ENCODE measurements around the gene NOXO1.
"Not testable (repeated sequence)": the region's sequence is repeated elsewhere in the genome, so short reads cannot be mapped to it uniquely, and the experiment has no call there.

The NOXO1 gene

GRCh38 chr16:1942047-1942809 is 39.0 kb downstream of the NOXO1 start:
- no peak for TF ChIP-seq CTCF (IDR thresholded peaks at IDR 0.05; ENCODE audit: low read depth, low read length)
- no peaks in the 10 kb centered on the region for H3K27me3 ChIP-seq
- H3K4me3 ChIP-seq (ENCODE audit: low read depth, low read length) = peak overlapping the region; percentile 83
- peaks cover 5% of the 10 kb centered on the region; the same call in 1 of the 2 replicates for H3K4me1 ChIP-seq
- DNase-seq = no peak
- H3K9me3 ChIP-seq = no peaks in the 10 kb centered on the region
- peaks cover 6% of the 10 kb centered on the region; the same call in 1 of the 2 replicates for H3K36me3 ChIP-seq

DNA sequence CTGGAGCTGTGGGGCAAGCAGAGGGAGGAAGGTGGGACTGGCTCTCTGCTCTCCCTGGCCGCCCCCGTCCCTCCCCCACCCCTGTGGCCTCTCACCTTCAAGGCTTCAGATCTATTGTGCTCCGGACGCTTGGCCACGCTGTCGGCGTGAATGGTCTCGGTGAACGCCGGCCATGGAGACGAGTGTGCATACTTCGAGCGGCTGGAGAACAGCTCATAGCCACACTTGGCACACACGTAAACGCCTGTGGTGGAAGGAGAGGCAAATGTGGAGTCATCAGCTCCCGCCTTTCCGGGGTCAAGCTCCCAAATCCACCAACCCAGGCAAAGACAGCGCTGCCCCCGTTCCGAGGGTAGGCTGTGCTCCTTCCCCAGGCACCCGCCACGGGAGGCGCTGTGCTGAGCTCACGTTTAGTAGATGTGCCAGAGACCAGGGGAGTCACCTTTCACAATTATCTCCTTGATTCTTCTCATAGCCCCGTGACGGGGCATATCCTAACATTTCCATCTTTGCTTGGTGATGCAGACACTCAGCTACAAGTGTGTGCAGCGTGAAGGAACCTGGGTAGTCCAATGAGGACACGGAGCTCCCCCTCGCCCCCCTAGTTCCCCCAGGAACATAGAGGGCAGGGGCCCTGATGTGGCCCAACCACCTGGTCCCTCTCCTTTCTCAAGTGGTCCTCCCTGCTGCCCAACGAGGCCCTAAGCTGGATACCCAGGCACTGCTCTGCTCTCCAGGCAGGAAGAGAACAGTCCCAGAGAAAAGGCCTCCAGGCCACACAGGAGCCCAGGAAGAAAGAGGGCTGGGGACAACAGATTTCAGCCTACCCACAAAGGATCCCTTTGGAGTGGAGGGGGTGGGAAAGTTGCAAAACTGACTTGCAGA is 39.9 kb downstream of the NOXO1 start:
- TF ChIP-seq CTCF (IDR thresholded peaks at IDR 0.05; ENCODE audit: low read depth, low read length) = peak; percentile 23; the same call in 1 of the 2 replicates
- peaks cover 6% of the 10 kb centered on the region; the same call in 1 of the 2 replicates for H3K36me3 ChIP-seq
- no peak for DNase-seq
- no peak overlapping the region for H3K4me3 ChIP-seq (ENCODE audit: low read depth, low read length)
- H3K9me3 ChIP-seq = no peaks in the 10 kb centered on the region
- peaks cover 5% of the 10 kb centered on the region; the same call in 1 of the 2 replicates for H3K4me1 ChIP-seq
- no peaks in the 10 kb centered on the region for H3K27me3 ChIP-seq

GRCh38 chr16:1940273-1941161 is 40.8 kb downstream of the NOXO1 start:
- TF ChIP-seq CTCF (IDR thresholded peaks at IDR 0.05; ENCODE audit: low read depth, low read length) = no peak
- no peak overlapping the region for H3K4me3 ChIP-seq (ENCODE audit: low read depth, low read length)
- H3K4me1 ChIP-seq = peaks cover 5% of the 10 kb centered on the region; the same call in 1 of the 2 replicates
- DNase-seq = no peak
- no peaks in the 10 kb centered on the region for H3K9me3 ChIP-seq
- H3K27me3 ChIP-seq = no peaks in the 10 kb centered on the region
- H3K36me3 ChIP-seq = peaks cover 6% of the 10 kb centered on the region; the same call in 1 of the 2 replicates

DNA sequence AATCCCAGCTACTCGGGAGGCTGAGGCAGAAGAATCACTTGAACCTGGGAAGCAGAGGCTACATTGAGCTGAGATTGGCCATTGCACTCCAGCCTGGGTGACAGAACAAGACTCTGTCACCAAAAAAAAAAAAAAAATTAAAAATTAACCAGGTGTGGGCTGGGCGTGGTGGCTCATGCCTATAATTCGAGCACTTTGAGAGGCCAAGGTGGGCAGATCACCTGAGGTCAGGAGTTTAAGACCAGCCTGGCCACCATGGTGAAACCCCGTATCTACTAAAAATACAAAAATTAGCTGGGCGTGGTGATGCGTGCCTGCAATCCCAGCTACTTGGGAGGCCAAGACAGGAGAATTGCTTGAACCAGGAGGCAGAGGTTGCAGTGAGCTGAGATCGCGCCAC is 41.4 kb downstream of the NOXO1 start:
- H3K9me3 ChIP-seq; DNase-seq; H3K4me3 ChIP-seq (ENCODE audit: low read depth, low read length); H3K27me3 ChIP-seq; H3K36me3 ChIP-seq; H3K4me1 ChIP-seq: not testable (repeated sequence)

GRCh38 chr16:1938910-1939309 is 42.4 kb downstream of the NOXO1 start:
- peaks cover 4% of the 10 kb centered on the region; the same call in 1 of the 2 replicates for H3K4me1 ChIP-seq
- peaks cover 6% of the 10 kb centered on the region; the same call in 1 of the 2 replicates for H3K36me3 ChIP-seq
- TF ChIP-seq CTCF (IDR thresholded peaks at IDR 0.05; ENCODE audit: low read depth, low read length) = no peak
- DNase-seq = no peak
- H3K27me3 ChIP-seq = no peaks in the 10 kb centered on the region
- no peak overlapping the region for H3K4me3 ChIP-seq (ENCODE audit: low read depth, low read length)
- no peaks in the 10 kb centered on the region for H3K9me3 ChIP-seq

GRCh38 chr16:1938316-1938715 is 43.0 kb downstream of the NOXO1 start:
- Histone ChIP-seq H3K9me3 (no peaks in the 10 kb centered on the region), H3K4me3 (ENCODE audit: low read depth, low read length) (no peak overlapping the region), H3K4me1 (peaks cover 3% of the 10 kb centered on the region; the same call in 1 of the 2 replicates), H3K36me3 (peaks cover 6% of the 10 kb centered on the region; the same call in 1 of the 2 replicates), H3K27me3 (no peaks in the 10 kb centered on the region)
- no peak for TF ChIP-seq CTCF (IDR thresholded peaks at IDR 0.05; ENCODE audit: low read depth, low read length)
- no peak for DNase-seq
